Measurements from ENCODE around the gene GPD1.

Gene GPD1

DNA sequence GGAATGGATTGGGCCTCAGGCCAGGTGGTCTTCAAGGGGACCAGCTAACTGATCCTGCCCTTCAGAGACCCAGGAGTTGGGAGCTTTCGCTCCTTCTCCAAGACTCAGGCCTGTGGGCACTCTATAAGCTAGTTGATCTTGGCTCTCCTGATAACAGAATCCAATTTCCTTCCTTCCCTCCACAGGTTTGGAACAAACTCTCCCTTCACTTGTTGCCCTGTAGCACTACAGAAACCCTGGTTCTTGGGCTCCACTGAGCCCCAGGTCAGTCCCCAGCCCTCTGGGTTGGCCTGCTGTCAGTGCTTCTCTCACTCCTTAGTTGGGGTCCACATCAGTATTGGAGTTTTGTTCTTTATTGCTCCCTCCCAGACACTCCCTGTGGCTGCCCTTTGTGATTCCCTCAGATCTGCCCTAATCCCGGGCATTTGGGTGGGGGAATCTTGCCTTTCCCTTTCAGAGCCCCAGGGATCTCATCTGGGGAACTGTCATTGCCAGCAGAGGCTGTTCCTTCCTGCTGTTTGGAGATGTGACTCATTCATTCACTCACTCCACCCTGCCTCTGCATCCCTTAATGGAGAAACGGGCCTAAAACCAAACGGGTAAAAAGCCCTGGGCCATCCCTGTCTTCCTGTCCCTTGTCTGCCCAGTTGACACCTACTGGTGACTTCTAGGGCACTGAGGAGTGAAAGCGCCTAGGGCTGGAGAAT lies 4.4 kb upstream of the GPD1 start:
- TF ChIP-seq Cebpa-rat (IDR thresholded peaks at IDR 0.05), result no peak
- Histone ChIP-seq H3K9ac (no peak overlapping the region), H3K4me2 (no peak overlapping the region), H4K20me1 (peaks cover 15% of the 10 kb centered on the region; the same call in 1 of the 2 replicates), H3K27me3 (no peaks in the 10 kb centered on the region), H3K27ac (no peak overlapping the region), H3K9me3 (no peaks in the 10 kb centered on the region), H3K4me1 (peaks cover 19% of the 10 kb centered on the region), H3K4me3 (no peak overlapping the region), H3K36me3 (peaks cover 81% of the 10 kb centered on the region)

DNA sequence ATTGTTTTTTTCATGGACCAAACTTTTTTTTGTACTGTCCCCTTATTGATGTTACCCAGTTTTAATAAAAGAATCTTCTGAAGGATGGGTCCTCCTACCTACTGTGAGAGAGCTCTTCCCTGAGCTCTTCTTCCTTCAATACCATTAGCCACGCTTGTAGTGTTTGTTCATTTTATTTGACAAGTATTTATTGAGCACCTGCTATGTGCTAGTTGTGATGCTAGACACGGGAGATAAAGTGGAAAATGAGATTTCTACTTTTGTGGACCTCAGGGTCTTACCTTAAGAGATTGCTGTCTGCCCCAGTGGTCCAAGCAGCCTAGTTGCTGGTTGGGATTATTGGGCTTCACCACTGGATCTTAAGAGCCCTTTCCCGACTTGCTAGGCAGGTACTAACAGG lies 3.2 kb upstream of the GPD1 start:
- no peak overlapping the region for H3K9ac ChIP-seq
- H3K27me3 ChIP-seq, result no peaks in the 10 kb centered on the region
- no peak overlapping the region for H3K4me2 ChIP-seq
- TF ChIP-seq Cebpa-rat (IDR thresholded peaks at IDR 0.05), result no peak
- H4K20me1 ChIP-seq, result peaks cover 14% of the 10 kb centered on the region; the same call in 1 of the 2 replicates
- H3K9me3 ChIP-seq, result no peaks in the 10 kb centered on the region
- peaks cover 19% of the 10 kb centered on the region for H3K4me1 ChIP-seq
- H3K27ac ChIP-seq, result no peak overlapping the region
- H3K36me3 ChIP-seq, result peaks cover 70% of the 10 kb centered on the region
- no peak overlapping the region for H3K4me3 ChIP-seq

DNA sequence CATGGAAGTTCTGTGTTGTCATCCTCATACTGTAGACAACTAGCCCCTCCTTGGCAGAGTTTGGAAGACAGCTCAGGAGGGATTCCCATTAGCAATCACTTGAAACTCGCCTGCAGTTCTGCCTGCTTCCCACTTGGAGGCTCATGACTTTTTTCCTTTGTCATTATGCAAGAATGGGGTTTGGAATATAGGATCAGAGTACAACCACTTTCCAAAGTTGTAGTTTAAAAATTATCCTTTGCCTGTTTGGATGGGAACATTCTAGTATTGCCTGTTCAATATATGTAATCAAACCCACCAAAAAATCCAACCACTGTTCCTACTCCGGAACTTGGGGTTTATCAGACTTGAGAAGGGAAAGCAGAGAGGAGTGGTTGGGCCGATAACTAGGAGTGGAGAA lies 2.1 kb upstream of the GPD1 start:
- H3K4me2 ChIP-seq, result no peak overlapping the region
- no peak overlapping the region for H3K4me3 ChIP-seq
- no peak for TF ChIP-seq Cebpa-rat (IDR thresholded peaks at IDR 0.05)
- H3K27me3 ChIP-seq, result no peaks in the 10 kb centered on the region
- peaks cover 19% of the 10 kb centered on the region for H3K4me1 ChIP-seq
- H3K9me3 ChIP-seq, result no peaks in the 10 kb centered on the region
- no peak overlapping the region for H3K9ac ChIP-seq
- peaks cover 59% of the 10 kb centered on the region for H3K36me3 ChIP-seq
- H4K20me1 ChIP-seq, result peaks cover 14% of the 10 kb centered on the region; the same call in 1 of the 2 replicates
- no peak overlapping the region for H3K27ac ChIP-seq

DNA sequence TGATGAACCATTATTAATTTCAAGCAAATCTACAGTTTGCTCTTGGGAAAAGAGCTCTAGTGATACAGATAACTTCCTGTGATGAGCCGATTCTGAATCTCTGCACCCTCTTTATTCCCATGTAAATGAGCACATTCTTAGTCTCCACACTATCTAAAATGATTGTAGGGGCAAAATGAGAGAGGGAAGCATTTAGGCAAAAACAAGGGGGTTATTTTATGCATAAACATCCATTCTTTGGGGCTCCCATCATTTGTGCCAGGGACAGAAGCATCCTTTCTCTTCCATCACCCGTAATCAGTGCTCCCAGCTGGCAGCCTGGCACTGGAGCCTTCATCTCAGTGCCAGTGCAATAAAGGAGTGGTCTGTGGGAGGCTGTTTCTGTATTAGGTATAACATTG lies 1.7 kb upstream of the GPD1 start:
- Histone ChIP-seq H4K20me1 (peaks cover 14% of the 10 kb centered on the region; the same call in 1 of the 2 replicates), H3K27me3 (no peaks in the 10 kb centered on the region), H3K9me3 (no peaks in the 10 kb centered on the region), H3K4me3 (no peak overlapping the region), H3K4me2 (no peak overlapping the region), H3K4me1 (peaks cover 23% of the 10 kb centered on the region), H3K27ac (no peak overlapping the region), H3K36me3 (peaks cover 55% of the 10 kb centered on the region), H3K9ac (no peak overlapping the region; the same call in 1 of the 2 replicates)
- TF ChIP-seq Cebpa-rat (IDR thresholded peaks at IDR 0.05), result no peak

DNA sequence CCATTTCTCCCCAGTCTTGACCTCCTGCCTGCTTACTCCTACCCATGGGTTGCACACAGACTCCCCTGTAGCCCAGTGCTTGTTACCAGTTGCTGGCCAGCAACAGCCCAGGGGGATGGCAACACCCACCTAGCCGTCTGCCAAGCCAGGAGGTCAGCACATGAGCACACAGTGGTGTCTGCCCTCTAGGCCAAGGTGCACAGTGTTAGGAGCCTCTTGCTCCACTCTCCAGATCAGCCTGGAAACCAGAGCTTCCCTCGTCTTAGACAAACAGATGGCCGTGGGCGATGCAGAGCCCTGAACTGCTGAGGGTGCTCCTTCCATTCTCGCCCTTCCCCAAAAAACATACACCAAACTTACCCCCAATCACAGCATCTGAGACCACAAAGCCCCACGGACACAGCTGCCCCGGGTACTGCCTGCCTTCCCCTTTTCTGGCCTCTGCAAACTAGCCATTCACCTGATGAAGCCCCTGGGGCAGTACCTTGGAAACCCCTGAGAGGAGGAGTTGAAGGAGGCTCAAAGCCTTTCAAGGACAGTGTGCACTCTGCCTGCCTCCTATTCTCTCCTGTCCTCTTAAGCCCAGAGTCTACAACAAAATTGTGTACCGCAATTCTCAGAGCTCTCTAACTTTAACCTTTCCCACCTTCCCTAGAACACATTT lies 1.0 kb upstream of the GPD1 start:
- no peak overlapping the region for H3K4me2 ChIP-seq
- H3K27ac ChIP-seq, result peak overlapping the region; percentile 11; the same call in 1 of the 2 replicates

DNA sequence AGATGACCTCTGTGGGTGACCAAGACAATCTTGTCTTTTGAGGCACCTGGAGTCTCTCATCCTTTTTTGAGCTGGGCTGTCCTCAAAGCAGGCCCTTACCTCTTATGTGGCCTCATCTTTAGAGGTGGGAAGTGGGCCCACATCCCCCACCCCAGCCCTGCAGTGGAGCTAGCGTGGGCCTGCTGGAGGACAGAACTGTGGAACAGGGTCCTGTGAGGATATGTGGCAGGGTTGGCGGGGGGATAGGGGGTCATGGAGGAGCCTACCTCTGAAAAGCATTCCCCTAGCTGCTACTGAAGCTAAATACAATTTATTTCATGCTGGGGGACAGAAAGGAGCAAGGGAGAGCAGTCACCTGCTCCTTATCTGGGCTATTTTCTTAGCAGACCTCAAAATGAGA lies 457 bp upstream of the GPD1 start:
- no peak for TF ChIP-seq Cebpa-rat (IDR thresholded peaks at IDR 0.05)
- Histone ChIP-seq H3K27me3 (no peaks in the 10 kb centered on the region), H3K36me3 (peaks cover 42% of the 10 kb centered on the region), H3K4me2 (peak overlapping the region; percentile 30), H4K20me1 (peaks cover 14% of the 10 kb centered on the region; the same call in 1 of the 2 replicates), H3K4me1 (peaks cover 35% of the 10 kb centered on the region), H3K9me3 (no peaks in the 10 kb centered on the region), H3K27ac (peak overlapping the region; percentile 11; the same call in 1 of the 2 replicates), H3K9ac (no peak overlapping the region), H3K4me3 (no peak overlapping the region)

More for the DNA sequence above, 1.0 kb upstream of the GPD1 start:
- Histone ChIP-seq H3K36me3 (peaks cover 48% of the 10 kb centered on the region), H3K27me3 (no peaks in the 10 kb centered on the region), H3K4me3 (no peak overlapping the region), H3K4me1 (peaks cover 29% of the 10 kb centered on the region), H3K9ac (no peak overlapping the region; the same call in 1 of the 2 replicates), H3K9me3 (no peaks in the 10 kb centered on the region), H4K20me1 (peaks cover 14% of the 10 kb centered on the region; the same call in 1 of the 2 replicates)
- no peak for TF ChIP-seq Cebpa-rat (IDR thresholded peaks at IDR 0.05)

DNA sequence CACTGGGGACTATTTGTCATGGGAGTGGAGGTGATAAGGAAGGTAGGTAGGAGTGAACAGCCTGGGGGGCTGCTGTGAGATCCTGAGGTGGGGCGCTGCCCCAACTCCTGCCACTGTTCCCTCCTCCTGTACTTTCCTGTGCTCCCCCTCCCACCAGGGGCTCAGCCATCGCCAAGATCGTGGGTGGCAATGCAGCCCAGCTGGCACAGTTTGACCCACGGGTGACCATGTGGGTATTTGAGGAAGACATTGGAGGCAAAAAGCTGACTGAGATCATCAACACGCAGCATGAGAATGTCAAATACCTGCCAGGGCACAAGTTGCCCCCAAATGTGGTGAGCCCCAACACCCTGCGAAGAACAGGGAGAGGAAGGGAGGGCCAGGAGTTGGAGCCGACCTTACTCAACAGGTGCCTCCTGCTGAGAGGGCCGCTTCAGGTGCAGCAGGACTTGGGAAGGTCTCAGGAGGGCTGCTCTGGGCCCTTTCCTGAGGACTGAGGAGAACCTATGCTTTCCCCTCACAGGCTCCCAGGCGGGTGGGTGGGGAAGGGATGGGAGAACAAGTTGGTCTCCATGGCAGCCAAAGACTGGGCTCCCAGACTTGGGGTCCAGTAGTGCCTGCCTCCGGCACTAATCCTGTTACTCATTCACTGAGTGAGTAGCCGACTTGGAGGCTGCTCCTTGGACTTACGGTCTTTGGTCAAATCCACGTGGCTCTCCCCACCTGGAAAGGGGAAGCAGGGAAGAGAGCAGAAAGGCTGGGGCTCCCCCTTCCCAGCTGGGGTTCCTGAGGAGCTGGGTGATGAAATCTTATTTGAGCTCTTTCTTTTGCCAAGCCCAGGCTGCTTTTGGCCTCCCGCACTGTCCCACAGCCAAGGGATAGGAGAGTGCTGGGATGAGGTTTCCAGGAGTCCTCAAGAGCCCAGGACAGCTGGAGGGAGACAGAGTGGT lies 884 bp downstream of the GPD1 start:
- H4K20me1 ChIP-seq, result 0 out of 2 replicates have a peak, but pooled peaks cover 3% of the 10 kb centered on the region
- no peak for TF ChIP-seq Cebpa-rat (IDR thresholded peaks at IDR 0.05)
- peaks cover 29% of the 10 kb centered on the region for H3K36me3 ChIP-seq
- H3K4me3 ChIP-seq, result no peak overlapping the region
- H3K27me3 ChIP-seq, result no peaks in the 10 kb centered on the region
- no peak overlapping the region for H3K27ac ChIP-seq
- no peaks in the 10 kb centered on the region for H3K9me3 ChIP-seq
- no peak overlapping the region for H3K9ac ChIP-seq
- H3K4me1 ChIP-seq, result peaks cover 48% of the 10 kb centered on the region
- no peak overlapping the region for H3K4me2 ChIP-seq

DNA sequence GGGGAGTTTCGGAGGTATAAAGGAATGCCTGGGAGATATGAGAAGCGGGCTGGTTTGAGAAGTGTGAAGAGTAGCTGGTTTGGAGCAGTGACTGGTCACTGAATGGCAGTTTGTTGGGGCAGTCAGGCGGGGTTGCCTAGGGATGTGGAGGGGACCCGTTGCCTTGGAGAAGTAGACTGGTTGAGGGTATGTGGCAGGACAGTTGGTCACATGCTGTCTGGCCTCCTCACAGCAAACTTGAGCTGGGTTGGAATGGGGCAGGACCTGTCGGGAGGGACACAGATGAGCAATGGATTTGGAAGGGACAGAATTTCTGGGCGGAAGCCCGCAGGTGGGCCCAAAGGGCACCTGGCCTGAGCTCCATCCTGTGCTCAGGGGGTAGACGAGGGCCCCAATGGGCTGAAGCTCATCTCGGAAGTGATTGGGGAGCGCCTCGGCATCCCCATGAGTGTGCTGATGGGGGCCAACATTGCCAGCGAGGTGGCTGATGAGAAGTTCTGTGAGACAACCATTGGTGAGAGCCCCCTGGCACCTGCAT lies 2.2 kb downstream of the GPD1 start:
- no peak for TF ChIP-seq Cebpa-rat (IDR thresholded peaks at IDR 0.05)
- Histone ChIP-seq H3K36me3 (peaks cover 16% of the 10 kb centered on the region), H3K9me3 (no peaks in the 10 kb centered on the region), H3K4me3 (no peak overlapping the region), H4K20me1 (no peaks in the 10 kb centered on the region), H3K27me3 (no peaks in the 10 kb centered on the region), H3K4me1 (peaks cover 61% of the 10 kb centered on the region), H3K4me2 (no peak overlapping the region), H3K9ac (no peak overlapping the region), H3K27ac (no peak overlapping the region)

DNA sequence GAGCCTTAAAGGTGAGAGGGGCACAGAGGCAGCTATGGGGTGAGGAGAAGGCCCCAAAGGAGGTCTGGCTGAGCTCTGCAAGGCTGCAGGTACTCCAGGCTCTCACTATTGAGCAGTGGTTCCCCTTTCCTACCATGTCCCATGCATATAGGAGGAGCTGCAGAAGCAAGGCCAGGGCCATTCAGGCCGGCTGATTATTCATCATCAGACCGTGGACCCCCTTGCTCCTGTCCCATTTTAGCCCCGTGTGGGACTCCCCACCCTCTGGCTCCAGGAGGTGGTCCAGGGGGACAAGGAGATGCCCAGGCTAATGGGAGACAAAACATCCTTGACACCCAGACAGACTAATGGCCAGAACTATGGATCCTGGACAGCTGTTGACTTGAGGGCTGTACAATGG lies 3.1 kb downstream of the GPD1 start:
- TF ChIP-seq Cebpa-rat (IDR thresholded peaks at IDR 0.05), result no peak

More for the DNA sequence above, 3.1 kb downstream of the GPD1 start:
- Histone ChIP-seq H4K20me1 (no peaks in the 10 kb centered on the region), H3K9me3 (no peaks in the 10 kb centered on the region), H3K27me3 (no peaks in the 10 kb centered on the region), H3K9ac (no peak overlapping the region), H3K4me2 (no peak overlapping the region), H3K36me3 (peaks cover 7% of the 10 kb centered on the region; the same call in 1 of the 2 replicates), H3K4me1 (peaks cover 64% of the 10 kb centered on the region), H3K4me3 (no peak overlapping the region), H3K27ac (no peak overlapping the region)
